ENCODE data around the gene ADCY10. TPM values are rescaled to one million over a fixed set of nuclear protein-coding genes. Genes with fewer than 3 reads are reported as not detected.
A peak's percentile ranks its signal among the peaks of the same experiment; 100 is the strongest.
"Not testable (repeated sequence)": the region's sequence is repeated elsewhere in the genome, so short reads cannot be mapped to it uniquely, and the experiment has no call there.

The ADCY10 gene
- total and polyA plus RNA-seq, 9 of the 15 experiments (the other 6 are each of a cell fraction or from before 2014, with no cell fraction given): 0.08 to 0.86 (median 0.22) TPM

GRCh38 chr1:167866326-167866725 is 47.6 kb downstream of the ADCY10 start:
- H3K9me3 ChIP-seq (replicated peaks; ENCODE audit: control insufficient read depth, insufficient read depth, low read depth, low read length); FAIRE-seq; CTCF ChIA-PET (ENCODE audit: low intra/inter-chr PET ratio); H4K20me1 ChIP-seq (replicated peaks; ENCODE audit: control insufficient read depth, insufficient read depth, low read length); H3K9me1 ChIP-seq (ENCODE audit: control insufficient read depth, insufficient read depth, low read length); H3K27me3 ChIP-seq (ENCODE audit: control insufficient read depth in 2 of 2, insufficient read depth in 2 of 2, low read length in 2 of 2); in situ Hi-C loops (cut with MboI); BruUV-seq (replicated peaks); H3K36me3 ChIP-seq (ENCODE audit: control insufficient read depth, insufficient read depth, low read length): not testable (repeated sequence)
- intact Hi-C loops (cut with micrococcal nuclease): loop anchor here (2.0 to 10.0 kb wide), 7 partner anchors 60 to 314 kb away; partner anchors contain the start of genes CREG1, DCAF6, MPC2 and RCSD1
- Histone ChIP-seq H3K4me3 (peak overlapping the region; percentile 25; the same call in 1 of the 2 replicates), H3K4me2 (ENCODE audit: insufficient read depth, low read length) (peak overlapping the region; percentile 72), H3K4me1 (replicated peaks in 1 of 2; ENCODE audit: control insufficient read depth in 2 of 2, insufficient read depth in 2 of 2, low read length in 2 of 2) (peaks cover 32 to 44% of the 10 kb centered on the region in 2 experiments), H2AFZ (ENCODE audit: low read depth, low read length) (peak overlapping the region; percentile 85), H3K27ac (ENCODE audit: extremely low read depth, low read depth, low read length) (peak overlapping the region; percentile 85), H3K9ac (ENCODE audit: insufficient read depth in 1 of 2, low read depth in 2 of 2, low read length in 2 of 2) (peak overlapping the region in 1 of 2 experiments; percentile 75; a peak in 2 of 4 replicates), H3K79me2 (ENCODE audit: control insufficient read depth, insufficient read depth, low read length) (peaks cover 71% of the 10 kb centered on the region)
- 8% methylated on average over 2 of the region's 2 CpGs for WGBS (ENCODE audit: insufficient coverage, low coverage, missing lambda C conversion rate)
- POLR2A ChIA-PET: interaction anchor here (0.8 to 2.0 kb wide), 11 partner anchors 10 to 215 kb away, joined by 3 to 8 read pairs (median 4); no protein-coding TSS in a partner anchor
- ATAC-seq: peak; percentile 11
- peak in 1 of 4 experiments; percentile 52 for DNase-seq (ENCODE audit: extremely low read depth in 1 of 4, low spot score in 3 of 4)
- TF ChIP-seq NCOA2 (IDR thresholded peaks at IDR 0.05; ENCODE audit: partially characterized antibody in 2 of 2) (peak in 1 of 2 experiments; percentile 34), TBL1XR1 (IDR thresholded peaks at IDR 0.05; ENCODE audit: low read length in 2 of 2) (0 out of 4 replicates have a peak, but pooled peaks of 1 of the 2 experiments have one; percentile 17), ZNF584 (CRISPR knock-in tag; IDR thresholded peaks at IDR 0.05; ENCODE audit: low read depth) (peak; percentile 20; the same call in 1 of the 2 replicates)
- TF ChIP-seq, protein P1, sequence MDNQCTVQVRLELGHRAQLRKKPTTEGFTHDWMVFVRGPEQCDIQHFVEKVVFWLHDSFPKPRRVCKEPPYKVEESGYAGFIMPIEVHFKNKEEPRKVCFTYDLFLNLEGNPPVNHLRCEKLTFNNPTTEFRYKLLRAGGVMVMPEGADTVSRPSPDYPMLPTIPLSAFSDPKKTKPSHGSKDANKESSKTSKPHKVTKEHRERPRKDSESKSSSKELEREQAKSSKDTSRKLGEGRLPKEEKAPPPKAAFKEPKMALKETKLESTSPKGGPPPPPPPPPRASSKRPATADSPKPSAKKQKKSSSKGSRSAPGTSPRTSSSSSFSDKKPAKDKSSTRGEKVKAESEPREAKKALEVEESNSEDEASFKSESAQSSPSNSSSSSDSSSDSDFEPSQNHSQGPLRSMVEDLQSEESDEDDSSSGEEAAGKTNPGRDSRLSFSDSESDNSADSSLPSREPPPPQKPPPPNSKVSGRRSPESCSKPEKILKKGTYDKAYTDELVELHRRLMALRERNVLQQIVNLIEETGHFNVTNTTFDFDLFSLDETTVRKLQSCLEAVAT (IDR thresholded peaks at IDR 0.05): peak in 1 of 2 experiments; percentile 0; a peak in 1 of 4 replicates
